GM21825 (cell line): ENCODE measurements around the gene HEYL.

Experiments used
- ATAC-seq: cut with Tn5 transposase; IDR thresholded peaks from one replicate; pipeline ENCODE4 v1.9.1; 2021; ENCODE audit warnings: mild to moderate bottlenecking, moderate library complexity; ENCODE audit not compliant: unreplicated experiment

Gene HEYL

DNA sequence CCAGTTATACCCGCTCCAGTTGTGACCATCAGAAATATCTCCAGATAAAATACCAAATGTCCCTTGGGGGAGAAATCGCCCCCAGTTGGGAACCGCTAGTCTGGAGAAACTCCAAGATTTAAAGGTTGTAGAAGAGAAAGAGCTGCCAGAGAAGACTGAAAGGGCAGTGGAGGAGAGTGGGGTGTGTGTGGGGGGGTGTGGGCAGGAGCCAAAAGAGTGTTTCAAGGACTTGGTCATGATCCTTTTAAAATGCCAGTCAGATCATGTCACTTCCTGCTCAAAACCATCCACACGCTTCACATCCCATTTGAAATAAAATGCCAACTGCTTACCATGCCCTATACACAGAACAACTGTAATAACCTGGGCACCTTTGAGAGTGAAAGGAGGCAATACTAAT lies 3.4 kb upstream of the HEYL start:
- ATAC-seq, result no peak

GRCh38 chr1:39640861-39641260 lies 1.4 kb upstream of the HEYL start:
- ATAC-seq, result no peak

DNA sequence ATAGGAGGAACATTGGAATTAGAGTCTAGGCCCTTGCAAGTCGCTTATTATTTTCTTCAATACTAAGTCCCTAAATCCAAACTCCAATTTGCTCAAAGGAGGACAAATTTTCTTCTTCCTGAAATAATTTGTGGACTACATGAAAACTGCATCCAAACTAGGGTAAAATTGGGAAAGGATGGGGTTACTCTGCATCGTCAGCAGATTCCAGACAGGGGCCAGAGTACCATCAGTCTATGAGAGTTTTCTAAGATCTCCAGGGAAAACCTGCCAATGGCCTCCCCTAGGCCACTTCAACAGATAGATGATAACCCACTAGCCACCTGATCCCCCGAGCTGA lies 508 bp downstream of the HEYL start:
- no peak for ATAC-seq

- no peak for ATAC-seq
Observed at GRCh38 chr1:39637361-39637760, 2.1 kb downstream of the HEYL start.

GRCh38 chr1:39635871-39636210 lies 3.6 kb downstream of the HEYL start:
- ATAC-seq, result no peak

DNA sequence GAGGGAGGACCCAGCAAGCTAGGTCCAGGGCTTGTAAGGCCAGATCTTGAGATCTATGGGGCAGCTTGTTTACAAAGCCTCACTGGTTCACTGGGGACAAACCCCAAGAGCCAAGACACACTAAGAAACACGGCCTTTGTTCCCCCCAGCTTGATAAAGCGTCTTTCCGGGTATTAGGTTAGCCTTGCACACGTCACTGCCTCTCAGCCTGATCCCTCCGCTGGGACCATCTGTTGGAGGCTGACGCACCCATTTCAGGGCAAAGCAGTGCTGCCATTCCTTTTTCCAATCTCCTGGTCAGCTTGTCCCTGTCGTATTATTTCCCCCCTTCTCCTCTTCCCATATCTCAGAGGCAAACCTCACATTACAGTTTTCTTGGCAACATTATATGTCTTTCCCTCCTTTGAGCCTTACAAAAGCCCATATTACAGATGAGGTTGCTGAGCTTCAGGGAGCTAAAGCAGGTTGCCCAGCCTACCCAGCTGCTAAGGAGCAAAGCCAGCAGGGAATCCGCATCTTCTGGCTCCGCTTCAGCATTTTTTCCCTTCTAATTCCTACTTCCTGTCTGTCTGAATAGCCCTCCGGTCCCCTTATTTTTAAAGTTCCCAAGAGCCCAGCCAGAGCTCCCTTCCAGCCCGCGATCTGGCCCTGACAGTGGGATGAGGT lies 4.1 kb downstream of the HEYL start:
- no peak for ATAC-seq

DNA sequence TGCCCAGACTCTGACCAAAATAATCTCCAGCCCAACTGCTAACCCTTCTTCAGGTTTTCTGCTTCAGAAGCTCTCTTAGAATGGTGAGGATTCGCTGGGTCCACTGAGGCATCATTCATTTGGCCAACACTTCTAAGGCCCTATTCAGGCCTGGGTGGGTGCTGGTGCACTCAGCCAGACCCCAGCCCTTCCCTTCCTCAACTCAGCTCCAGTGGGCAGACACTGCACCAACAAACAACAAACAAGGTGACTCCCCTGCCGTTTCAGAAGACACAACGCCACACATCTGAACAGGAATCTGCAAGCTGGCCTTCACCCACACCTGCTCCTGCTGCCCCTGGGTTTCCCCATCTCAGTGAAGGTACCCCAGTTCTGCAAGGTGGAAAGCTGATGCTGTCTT lies 6.0 kb downstream of the HEYL start:
- no peak for ATAC-seq

- ATAC-seq, result no peak
Observed at GRCh38 chr1:39632682-39633417, 6.6 kb downstream of the HEYL start.

DNA sequence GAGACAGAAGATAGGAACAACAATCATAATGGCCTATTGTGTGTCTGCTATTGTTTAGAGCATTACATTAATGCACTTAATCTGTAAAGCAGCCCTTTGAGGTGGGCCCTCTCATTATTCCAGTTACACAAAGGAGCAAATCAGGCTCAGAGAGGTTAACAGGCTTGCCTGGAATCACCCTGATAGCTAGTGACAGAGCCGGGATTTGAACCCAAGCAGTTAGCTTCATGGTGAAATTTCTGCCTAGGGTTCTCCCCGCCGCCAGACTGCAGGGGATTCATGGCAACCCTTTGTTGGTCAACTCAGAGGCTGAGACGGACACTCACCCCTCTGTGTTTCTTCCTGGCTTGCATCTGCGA lies 7.1 kb downstream of the HEYL start:
- no peak for ATAC-seq

GRCh38 chr1:39631361-39632322 lies 7.8 kb downstream of the HEYL start:
- ATAC-seq, result no peak

DNA sequence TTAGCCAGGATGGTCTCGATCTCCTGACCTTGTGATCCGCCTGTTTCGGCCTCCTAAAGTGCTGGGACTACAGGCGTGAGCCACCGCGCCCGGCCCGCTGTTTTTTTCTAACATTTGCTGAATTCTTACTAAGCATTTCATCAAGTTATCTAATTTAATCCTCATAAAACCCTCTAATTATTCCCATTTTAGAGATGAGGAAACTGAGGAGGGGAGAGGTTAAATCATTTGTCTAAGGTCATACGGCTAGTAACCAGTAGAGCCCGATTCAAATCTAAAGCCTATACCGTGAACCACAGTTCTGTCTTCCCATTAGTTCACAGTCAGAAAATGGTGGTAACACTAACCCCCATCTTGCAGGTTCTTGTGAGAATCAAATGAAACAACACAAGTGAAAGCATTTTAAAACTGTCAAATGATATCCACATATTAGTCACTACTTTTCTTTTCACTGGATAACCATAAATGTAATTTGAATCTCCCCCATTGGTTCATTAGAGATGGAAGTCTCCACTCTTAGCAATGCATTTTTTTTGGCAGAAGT lies 10.6 kb downstream of the HEYL start:
- no peak for ATAC-seq

GRCh38 chr1:39626646-39627045 lies 12.8 kb downstream of the HEYL start:
- ATAC-seq, result no peak

DNA sequence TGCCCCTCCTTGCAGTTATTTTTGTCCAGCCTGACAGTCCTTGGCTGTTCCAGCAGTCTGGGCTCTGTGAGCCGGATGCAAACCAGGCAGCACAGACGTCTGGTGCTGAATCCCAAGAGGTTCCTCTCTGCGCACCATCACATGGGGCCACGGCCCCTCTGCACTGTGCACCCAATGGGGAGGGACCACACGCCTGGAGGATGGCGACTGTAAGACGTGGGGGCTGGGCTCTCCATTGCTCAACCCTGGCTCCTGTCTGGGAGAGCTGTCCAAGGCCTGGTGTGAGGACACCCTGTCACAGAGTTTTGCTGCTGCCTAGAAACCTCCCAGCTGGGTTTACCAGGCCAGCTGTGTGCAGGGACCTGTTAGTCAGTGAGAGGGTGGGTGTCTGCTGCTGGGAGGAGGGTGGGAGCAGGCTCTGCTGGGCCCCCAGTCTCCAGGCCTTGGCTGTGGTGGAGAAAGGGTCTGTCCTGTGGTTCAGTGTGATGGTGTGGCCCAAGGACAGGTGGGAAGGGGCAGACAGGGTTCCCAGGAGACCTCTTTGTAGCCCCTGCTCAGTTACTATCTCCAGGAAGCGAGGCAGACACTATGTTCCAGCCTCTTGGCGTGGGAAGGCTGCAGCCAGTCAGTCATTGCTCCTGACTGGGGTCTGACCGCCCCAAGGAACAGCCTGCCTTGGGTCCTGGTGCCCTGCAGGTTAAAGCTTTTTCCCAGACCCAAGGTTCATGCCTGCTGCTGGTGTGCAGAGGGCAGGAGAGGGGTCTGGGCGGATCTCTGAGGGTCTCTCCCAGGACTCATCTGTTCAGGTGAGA lies 13.8 kb downstream of the HEYL start:
- no peak for ATAC-seq

DNA sequence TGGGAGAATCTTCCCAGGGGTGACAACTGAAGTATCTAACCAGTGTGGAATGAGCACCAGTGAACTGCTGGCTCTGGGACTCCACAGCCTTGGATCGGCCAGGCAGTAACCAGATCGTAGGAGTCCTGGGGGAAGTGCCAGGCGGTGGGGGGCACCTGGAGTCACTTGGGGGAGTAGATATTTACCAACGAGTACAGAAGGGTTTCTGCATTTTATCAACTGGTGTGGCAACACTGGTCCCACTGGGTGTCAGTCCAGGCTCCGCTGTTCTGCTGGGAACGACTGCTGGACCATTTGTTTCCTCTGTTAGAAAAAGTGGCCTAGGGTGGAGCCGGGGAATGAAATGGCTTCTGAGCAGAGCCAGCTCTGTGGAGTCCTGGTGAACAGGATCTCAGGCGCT lies 14.4 kb downstream of the HEYL start:
- no peak for ATAC-seq

GRCh38 chr1:39623053-39623452 lies 16.4 kb downstream of the HEYL start:
- ATAC-seq, result no peak

GRCh38 chr1:39622427-39622826 lies 17.0 kb downstream of the HEYL start:
- no peak for ATAC-seq

GRCh38 chr1:39620659-39621165 lies 18.7 kb downstream of the HEYL start:
- ATAC-seq, result no peak

DNA sequence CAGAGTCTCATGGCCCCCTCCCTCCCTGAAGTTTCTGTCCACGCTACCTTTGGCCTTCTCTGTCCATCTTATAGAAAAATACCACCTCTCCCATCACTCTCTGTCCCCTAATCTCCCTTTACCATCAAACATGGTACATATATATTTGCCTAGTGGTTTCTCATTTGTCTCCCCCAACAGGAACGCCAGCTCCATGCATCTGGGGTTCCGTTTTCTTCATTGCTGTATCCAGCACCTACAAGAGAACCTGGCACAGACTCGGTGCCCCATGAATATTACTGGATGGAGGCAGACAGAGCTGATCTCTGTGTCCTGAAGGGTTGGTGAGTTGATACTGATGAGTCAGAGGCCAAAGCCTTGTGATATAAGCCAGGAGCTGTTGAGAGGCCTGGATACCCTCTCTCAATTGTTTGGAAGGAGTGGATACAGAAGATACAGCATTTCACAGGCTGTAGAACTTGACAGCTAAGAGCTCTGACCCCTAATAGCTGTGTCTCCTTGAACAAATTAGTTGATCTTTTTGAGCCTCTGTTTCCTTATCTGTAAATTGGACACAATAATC lies 21.9 kb downstream of the HEYL start:
- no peak for ATAC-seq

DNA sequence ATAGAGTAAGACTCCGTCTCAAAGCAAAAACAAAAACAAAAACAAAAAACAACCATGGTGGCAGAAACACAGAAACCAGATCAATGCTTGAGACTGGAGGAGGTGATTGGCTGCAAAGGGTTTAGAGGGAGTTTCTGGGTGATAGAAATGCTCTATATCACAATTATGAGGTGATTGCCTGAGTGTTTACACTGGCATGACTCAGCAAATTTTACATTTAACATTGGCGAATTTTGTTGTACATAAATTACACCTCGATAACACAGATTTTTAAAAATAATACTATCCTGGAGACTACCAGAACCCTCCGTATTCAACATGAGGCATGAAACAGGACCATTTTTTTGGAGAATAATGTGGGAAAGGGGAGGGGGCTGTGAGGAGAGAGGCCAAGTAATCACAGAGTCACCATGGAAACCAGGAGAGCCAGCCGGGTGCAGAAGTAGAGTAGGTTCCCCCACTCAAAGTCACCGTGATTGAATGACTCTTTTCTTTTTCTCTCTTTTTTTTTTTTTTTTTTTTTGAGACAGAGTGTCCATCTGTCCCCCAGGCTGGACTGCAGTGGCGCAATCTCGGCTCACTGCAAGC lies 24.3 kb downstream of the HEYL start:
- no peak for ATAC-seq

DNA sequence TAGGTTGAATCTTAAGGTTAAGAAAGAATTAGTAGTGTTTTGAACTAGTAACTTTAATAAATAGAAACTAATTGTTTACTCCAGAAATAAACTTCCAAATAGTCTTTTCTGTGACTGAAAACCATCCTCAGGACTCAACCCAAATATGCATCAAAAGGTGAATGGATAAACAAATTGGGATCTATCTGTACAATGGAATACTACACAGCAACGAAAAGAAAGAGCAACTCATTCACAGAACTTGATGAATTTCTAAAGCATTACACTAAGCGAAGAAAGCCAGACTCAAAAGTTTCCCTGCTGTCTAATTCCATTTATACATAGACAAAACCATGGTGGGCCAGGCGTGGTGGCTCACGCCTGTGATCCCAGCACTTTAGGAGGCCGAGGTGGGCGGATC lies 25.0 kb downstream of the HEYL start:
- no peak for ATAC-seq
